22Rv1 (cell line): ENCODE measurements around the gene ACOT12.

Experiments
- CTCF ChIP-seq: fragments of 450-650 bp; IDR thresholded peaks from 2 replicates; pipeline ENCODE4 v1.5.1; 2017; ENCODE audit warnings: mild to moderate bottlenecking
- ZFX ChIP-seq: fragments of 450-650 bp; IDR thresholded peaks from 2 replicates; pipeline ENCODE4 v1.6.1; 2017; ENCODE audit warnings: antibody characterized with exemption, borderline replicate concordance

- TF ChIP-seq ZFX (no peak), CTCF (no peak)
These were observed 78.1 kb downstream of the ACOT12 start for GRCh38 chr5:81315830-81316229.
